Sciatic nerve (tissue), 2 donors: Measurements from ENCODE around the gene PTGR2. TPM values are rescaled to one million over a fixed set of nuclear protein-coding genes. Genes with fewer than 3 reads are reported as not detected.
"Not testable (repeated sequence)": the region's sequence is repeated elsewhere in the genome, so short reads cannot be mapped to it uniquely, and the experiment has no call there.

Source experiments
- ATAC-seq: fragments of 200-7000 bp; cut with Tn5 transposase; one replicate; pipeline ENCODE4 v1.9.1; 2020; ENCODE audit warnings: mild to moderate bottlenecking, moderate library complexity
- DNase-seq: peaks from one replicate; pipeline ENCODE4 v3.0.0-alpha.2; 2020; ENCODE audit warnings: low spot score
- intact Hi-C: fragments of 100-400 bp; cut with DNase I; formaldehyde crosslinking; loops from one replicate; pipeline ENCODE4 v1.14.2; 2022
- total RNA-seq: library from RNA; stranded (reverse); fragmentation: NEBNext Ultra II Directional; extraction: Animal tissue kit (Norgen Biotek cat#: 25700); gene quantifications from one replicate; pipeline ENCODE4 v1.2.1, GENCODE V29; 2021
- donor health status: DM: no; HTN: no; CAD: no.
- donor health status: DM: no; HTN: no; CAD: no.

The PTGR2 gene
- total RNA-seq, result 17.1 TPM

DNA sequence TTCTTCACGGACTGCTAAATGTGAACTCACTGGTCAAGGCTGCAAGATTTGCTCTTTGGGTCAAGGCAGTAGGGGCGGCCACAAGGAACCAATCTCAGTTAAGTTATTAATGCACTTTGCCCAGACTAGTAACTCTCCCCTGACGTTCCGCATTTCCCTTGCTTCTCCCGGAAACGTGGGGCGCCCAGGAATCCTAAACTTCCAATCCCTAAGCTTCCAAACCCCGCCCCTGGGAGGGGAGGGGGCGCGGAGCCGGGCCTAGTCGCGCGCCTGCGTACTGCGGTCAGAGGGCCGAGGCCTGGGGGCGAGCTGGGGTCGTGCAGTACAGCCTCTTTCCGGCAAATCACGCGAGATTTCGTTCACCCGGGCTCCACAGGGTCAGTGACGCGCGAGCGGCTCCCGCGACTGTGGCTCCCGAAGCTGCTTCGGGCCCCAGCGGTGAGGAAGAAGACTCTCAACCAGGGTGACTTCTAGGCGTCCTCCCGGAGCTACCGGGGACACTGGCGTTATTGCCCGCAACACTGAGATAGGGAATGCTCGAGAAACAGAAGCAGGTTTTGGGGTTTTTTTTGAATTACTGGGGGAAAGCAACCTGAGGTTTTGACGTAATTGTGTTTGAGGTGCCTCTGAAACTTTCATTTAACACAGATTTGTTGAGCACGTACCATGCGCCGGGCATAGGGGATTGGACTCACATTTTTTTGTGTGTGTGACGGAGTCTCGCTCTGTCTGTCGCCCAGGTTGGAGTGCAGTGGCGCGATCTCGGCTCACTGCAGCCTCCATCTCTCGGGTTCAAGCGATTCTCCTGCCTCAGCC, at the start of gene PTGR2:
PTGR2 (plus strand) TSS at position 265 of the 816 bp plus-strand sequence. CDS start 7,032 bp downstream, outside the sequence.
- ATAC-seq (peak; percentile 99), DNase-seq (peak; percentile 98)
- intact Hi-C loops, result no loop called here

- no peak for ATAC-seq
- intact Hi-C loops, result loop anchor here (5.0 kb wide), 1 partner anchor 1235 kb away; no protein-coding TSS in a partner anchor
- no peak for DNase-seq
Observed at GRCh38 chr14:73802431-73803188, 49.0 kb upstream of the PTGR2 start.

DNA sequence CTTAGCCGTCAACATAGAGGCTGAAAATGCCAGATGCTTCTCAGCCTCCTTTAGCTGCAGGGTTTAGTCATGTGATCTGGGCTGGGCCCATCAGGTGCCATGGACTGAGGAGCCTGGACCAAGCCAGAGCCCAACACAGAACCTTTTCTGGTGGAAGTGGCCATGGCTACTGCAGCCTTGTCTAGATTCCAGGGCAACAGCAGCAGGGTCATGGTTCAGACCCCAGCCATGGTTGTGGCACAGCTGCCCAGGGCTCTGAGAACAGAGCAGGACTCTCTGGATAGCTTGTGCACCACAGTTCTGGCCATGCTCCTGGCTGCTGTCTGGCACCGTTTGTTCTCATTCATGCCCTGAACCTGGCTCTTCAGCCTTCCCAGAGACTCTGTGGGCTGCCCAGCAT, 47.0 kb upstream of the PTGR2 start:
- no peak for ATAC-seq
- intact Hi-C loops, result loop anchor here (5.0 kb wide), 1 partner anchor 1233 kb away; no protein-coding TSS in a partner anchor
- no peak for DNase-seq

DNA sequence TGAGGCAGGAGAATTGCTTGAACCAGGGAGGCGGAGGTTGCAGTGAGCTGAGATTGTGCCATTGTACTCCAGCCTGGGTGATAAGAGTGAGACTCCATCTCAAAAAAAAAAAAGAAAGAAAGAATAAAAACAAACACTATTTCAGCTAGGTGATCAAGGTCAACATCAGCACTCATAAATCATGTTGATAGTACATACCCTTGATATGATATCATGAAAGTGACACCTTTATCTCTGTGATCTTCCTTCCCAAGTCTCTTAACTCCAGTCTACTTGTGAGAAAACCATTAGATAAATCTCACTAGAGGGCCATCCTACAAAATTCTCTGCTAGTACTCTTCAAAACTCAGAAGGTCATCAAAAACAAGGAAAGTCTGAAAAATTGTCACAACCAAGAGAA, 44.2 kb upstream of the PTGR2 start:
- ATAC-seq (no peak), DNase-seq (no peak)
- intact Hi-C loops, result no loop called here

DNA sequence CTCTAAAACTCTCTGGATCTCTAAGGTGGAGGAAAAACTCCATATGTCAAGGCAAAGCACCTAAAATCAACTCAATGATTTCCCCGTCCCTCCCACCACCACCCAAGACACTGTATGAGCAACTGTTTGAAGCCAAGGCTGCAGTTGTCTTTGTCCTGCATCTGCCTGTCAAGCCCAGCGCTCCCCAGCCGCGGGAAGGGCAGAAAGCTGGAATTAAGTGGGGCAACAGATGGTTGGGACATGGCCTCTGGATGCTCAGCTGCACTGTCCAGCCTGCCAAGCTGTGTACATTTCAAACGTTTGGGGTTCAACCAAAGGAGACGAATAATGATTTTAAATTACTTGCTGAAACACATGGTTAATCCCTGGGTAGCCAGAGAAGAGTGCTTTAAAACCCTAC, 42.2 kb upstream of the PTGR2 start:
- DNase-seq (no peak), ATAC-seq (no peak)
- intact Hi-C loops, result no loop called here

- no peak for ATAC-seq
- intact Hi-C loops, result no loop called here
- DNase-seq, result no peak
Observed at GRCh38 chr14:73810478-73811163, 41.0 kb upstream of the PTGR2 start.

DNA sequence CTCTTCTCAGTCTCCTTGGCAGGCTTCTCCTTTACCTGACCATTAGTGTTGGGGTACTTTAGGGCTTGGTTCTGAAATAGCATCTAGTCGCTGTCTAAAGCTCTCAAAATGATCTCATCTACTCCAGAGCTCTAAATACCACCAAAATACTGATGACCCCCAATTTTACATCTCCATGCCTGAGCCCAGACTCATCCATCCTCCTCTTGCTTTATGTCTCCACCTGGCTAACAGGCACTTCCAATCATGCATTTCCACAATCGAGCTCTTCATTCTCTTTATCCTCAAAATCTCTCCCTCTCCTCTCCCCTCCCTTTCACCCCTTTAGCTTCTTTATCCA, 40.5 kb upstream of the PTGR2 start:
- ATAC-seq, result no peak
- intact Hi-C loops, result no loop called here
- DNase-seq, result no peak

DNA sequence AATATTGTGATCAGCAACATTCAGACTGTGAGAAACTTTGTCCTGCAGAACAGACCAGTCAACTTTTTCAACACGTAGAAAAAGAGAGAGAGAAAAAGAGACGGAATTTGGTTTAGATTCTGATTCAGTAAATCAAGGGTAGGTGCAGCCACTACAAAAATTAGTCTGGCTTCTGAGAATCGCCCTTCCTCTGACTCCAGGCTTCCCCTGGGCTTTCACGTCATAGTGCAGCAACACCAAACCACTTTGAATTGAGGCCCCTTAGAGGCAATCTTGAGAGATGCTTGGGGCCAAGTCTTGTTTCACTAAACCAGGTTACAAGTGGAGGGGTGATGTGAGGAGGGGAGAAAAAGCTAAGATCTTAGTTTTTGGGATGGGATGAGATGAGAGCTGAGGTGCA, 37.5 kb upstream of the PTGR2 start:
- DNase-seq (no peak), ATAC-seq (no peak)
- intact Hi-C loops, result no loop called here

DNA sequence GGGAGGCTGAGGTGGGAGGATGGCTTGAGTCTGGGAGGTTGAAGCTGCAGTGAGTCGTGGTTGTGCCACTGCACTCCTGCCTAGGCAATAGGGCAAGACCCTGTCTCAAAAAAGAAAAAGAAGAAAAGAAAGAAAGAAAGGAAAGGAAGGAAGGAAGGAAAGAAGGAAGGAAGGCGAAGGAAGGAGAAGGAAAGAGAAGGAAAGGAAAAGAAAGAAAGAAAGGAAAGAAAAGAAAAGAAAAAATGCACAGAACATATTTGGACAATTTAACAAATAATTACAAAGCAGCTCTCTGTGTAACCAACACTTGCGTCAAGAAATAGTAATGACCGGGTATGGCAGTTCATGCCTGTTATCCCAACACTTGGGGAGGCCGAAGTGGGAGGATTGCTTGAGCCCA, 35.8 kb upstream of the PTGR2 start:
- intact Hi-C loops, result no loop called here
- DNase-seq, result no peak
- peak; percentile 31 for ATAC-seq

DNA sequence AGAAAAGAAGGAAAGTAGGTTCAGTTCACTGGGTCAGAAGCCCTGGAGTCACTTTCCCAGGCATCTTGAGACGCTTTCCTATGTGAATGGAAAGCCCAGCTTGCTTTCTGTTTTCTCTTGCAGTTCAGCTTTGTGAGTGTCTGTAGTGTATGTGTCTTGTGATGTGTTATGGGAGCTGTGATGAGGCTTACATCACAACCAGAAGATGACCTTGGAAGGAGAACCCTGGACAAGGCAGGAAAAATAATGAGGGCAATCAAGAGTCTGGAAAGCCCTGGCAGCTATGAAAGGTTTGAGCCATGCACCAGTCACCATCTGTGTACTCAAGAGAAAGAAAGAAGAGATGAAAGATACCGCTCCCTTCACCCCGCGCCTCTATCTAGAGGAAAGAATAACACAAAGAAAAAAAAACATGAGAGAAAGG, 35.2 kb upstream of the PTGR2 start:
- ATAC-seq, result peak; percentile 75
- no peak for DNase-seq
- intact Hi-C loops, result no loop called here

DNA sequence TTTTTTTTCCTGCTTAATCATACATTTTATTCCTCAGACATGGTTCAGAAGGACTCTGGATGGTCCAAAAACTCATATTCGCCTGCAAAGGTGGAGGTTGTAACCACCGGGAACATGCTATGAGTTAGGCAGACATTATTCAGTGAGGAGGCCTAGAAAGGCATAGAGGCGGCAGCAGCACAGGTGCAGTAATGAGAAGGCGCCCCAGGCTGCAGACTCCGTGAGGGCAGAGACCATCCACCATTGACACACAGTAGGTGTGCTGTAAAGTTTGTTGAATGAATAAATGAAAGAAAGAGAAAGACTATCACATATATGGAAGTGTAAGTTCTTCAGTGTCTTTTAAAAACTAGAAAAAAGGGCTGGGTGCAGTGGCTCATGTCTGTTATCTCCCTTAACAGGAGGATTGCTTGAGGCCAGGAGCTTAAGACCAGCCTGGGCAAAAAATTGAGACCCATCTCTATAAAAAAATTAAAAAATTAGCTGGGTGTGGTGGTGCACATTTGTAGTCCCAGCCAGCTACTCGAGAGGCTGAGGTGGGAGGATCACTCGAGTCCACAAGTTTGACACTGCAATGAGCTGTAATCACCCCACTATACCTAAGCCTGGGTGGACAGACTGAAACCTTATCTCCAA, 34.5 kb upstream of the PTGR2 start:
- DNase-seq, result no peak
- ATAC-seq, result no peak
- intact Hi-C loops, result no loop called here

DNA sequence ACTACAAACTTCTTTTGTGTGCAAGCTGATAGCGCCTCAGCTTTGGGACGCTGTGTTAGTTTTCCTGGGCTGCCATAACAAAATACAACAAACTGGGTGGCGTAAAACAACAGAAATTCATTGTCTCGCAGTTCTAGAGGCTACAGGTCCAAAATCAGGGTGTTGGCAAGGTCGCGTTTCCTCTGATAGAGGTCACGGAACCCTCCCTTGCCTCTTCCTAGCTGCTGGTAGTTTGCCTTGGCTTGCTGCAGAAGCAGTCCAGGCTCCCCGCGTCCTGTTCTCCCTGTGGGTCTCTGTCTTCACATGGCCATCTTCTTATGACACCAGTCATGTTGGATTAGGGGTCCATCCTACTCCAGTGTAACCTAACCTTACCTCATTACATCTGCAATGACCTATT, 32.8 kb upstream of the PTGR2 start:
- DNase-seq (no peak), ATAC-seq (no peak)
- intact Hi-C loops, result no loop called here

DNA sequence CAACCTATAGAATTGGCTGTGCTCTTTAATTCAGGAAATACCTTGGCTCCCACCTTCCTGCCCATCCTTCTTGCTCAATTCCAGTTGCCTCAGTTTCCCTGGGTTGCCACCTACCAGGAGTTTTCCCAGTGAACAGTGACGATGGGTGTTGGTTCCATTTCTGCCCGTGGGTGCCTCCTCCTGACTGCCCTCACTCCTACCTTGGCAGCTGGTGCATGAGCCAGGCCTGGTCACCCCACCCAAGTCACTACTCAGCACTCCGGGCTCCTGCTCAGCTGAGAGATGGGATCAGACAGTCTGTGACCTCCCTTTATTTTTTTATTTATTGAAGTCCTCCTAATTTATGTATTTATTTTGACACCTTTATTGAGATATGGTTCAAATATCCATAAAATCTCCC, 31.0 kb upstream of the PTGR2 start:
- ATAC-seq (no peak), DNase-seq (no peak)
- intact Hi-C loops, result no loop called here

DNA sequence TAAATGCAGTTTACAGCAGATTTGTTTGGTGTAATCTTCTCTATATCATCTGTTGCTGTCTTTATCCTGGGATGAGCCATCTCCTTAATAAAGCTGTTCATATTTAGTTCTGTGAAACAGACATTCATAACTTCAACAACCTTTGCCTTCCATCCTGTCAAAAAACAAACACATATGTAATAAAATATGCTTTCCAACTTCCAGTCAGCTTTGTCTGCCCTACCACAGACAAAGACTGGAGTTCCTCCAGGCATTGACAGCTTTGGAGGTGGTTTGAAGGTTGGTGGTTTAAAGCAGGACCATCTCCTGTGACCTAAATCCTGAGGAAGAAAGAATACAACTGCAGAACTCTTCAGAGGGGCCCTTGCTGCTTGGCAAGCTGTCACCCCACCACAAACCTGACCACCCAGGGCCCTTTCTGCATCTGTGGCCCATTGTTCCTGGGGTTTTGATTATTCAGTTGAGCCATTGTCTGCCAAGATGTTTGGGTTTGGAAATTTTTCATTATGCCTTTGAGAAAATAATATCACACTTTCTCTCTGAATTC, 28.2 kb upstream of the PTGR2 start:
- no peak for ATAC-seq
- intact Hi-C loops, result no loop called here

GRCh38 chr14:73824127-73824526, 27.5 kb upstream of the PTGR2 start:
- intact Hi-C loops, result no loop called here
- DNase-seq (no peak), ATAC-seq (no peak)

More for the DNA sequence above, 28.2 kb upstream of the PTGR2 start:
- DNase-seq, result no peak

DNA sequence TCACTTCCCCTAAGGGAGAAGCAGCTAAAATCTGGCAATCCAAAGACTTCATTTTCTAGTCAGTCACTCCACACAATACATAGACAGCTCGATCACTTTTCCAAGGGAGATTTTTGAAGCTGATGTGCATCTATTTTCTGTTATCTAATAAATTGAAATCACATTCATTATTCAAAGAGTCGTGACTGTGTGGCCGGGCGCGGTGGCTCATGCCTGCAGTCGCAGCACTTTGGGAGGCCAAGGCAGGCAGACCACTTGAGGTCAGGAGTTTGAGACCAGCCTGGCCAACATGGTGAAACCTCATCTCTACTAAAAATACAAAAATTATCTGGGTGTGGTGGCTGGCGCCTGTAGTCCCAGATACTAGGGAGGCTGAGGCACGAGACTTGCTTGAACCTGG, 27.1 kb upstream of the PTGR2 start:
- ATAC-seq, result no peak
- no peak for DNase-seq
- intact Hi-C loops, result no loop called here

GRCh38 chr14:73825551-73826188, 26.0 kb upstream of the PTGR2 start:
- peak; percentile 96 for DNase-seq
- intact Hi-C loops, result loop anchor here (5.0 kb wide), 1 partner anchor 98 kb away; no protein-coding TSS in a partner anchor

DNA sequence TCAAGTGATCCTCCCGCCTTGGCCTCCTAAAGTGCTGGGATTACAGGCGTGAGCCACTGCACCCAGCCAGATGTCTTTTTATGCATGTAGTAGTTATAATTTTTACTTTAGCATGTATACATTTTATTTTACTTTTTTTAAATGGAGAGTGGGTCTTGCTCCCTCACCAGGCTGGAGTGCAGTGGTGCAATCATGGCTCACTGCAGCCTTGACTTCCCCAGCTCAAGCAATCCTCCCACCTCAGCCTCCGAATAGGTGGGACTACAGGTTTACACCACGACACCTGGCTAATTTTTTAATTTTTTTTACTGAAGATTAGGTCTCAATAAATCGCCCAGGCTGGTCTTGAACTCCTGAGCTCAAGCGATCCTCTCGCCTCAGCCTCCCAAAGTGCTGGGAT, 24.4 kb upstream of the PTGR2 start:
- ATAC-seq, DNase-seq: not testable (repeated sequence)
- intact Hi-C loops, result loop anchor here (5.0 kb wide), 1 partner anchor 100 kb away; no protein-coding TSS in a partner anchor

More at GRCh38 chr14:73825551-73826188, 26.0 kb upstream of the PTGR2 start:
- peak; percentile 95 for ATAC-seq
